ENCODE data around the gene CHML. TPM values are rescaled to one million over a fixed set of nuclear protein-coding genes. Genes with fewer than 3 reads are reported as not detected.

CHML gene
- total and polyA plus RNA-seq, 2 experiments from 2014 or later: 19.9 to 66.8 TPM

DNA sequence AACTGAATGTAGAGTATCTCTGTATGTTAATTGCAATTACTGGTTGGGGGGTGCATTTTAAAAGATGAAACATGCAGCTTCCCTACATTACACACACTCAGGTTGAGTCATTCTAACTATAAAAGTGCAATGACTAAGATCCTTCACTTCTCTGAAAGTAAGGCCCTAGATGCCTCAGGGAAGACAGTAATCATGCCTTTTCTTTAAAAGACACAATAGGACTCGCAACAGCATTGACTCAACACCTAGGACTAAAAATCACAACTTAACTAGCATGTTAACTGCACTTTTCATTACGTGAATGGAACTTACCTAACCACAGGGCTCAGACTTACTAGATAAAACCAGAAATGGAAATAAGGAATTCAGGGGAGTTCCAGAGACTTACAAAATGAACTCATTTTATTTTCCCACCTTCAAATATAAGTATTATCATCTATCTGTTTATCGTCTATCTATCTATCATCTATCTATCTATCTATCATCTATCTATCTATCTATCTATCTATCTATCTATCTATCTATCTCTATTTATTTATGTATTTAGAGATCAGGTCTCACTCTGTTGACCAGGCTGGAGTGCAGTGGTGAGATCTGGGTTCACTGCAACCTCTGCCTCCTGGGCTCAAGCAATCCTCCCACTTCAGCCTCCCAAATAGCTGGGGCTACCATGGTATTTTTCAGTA lies 47.8 kb downstream of the CHML start:
- no peaks in the 10 kb centered on the region for H3F3A ChIP-seq (replicated peaks; ENCODE audit: low read depth)
- H3K36me3 ChIP-seq (ENCODE audit: insufficient read depth): no peaks in the 10 kb centered on the region
- H3K27me3 ChIP-seq (ENCODE audit: insufficient read depth): no peaks in the 10 kb centered on the region
- Mint-ChIP-seq H3K27ac (no peak overlapping the region), H3K27me3 (ENCODE audit: insufficient read depth, low read depth, poor library complexity) (no peaks in the 10 kb centered on the region), H3K36me3 (ENCODE audit: low read depth) (no peaks in the 10 kb centered on the region), H3K4me3 (no peak overlapping the region), H3K9me3 (no peaks in the 10 kb centered on the region), H3K4me1 (peaks cover 5% of the 10 kb centered on the region; the same call in 2 of the 3 replicates)
- H2AFZ ChIP-seq: no peak overlapping the region
- H3K27ac ChIP-seq (ENCODE audit: low read depth): no peak overlapping the region
- H3K4me3 ChIP-seq: no peak overlapping the region
- TF ChIP-seq ETS1 (IDR thresholded peaks at IDR 0.05): no peak
- no peak for TF ChIP-seq ZNF331 (CRISPR knock-in tag; IDR thresholded peaks at IDR 0.05; ENCODE audit: low read depth)
- no peak for TF ChIP-seq ZNF114 (CRISPR knock-in tag; IDR thresholded peaks at IDR 0.05)
- no peak for TF ChIP-seq CTCF (conservative IDR thresholded peaks at IDR 0.05; ENCODE audit: low read depth in 2 of 2)
- TF ChIP-seq STAT1 (IDR thresholded peaks at IDR 0.05; ENCODE audit: unreplicated experiment): no peak
- TF ChIP-seq EZH2phosphoT487 (IDR thresholded peaks at IDR 0.05; ENCODE audit: unreplicated experiment): no peak
- no peak for TF ChIP-seq NANOG (IDR thresholded peaks at IDR 0.05; ENCODE audit: borderline replicate concordance)
- no peaks in the 10 kb centered on the region for H3K4me1 ChIP-seq (ENCODE audit: insufficient read depth)
- no peak overlapping the region for H3K4me2 ChIP-seq
- no peaks in the 10 kb centered on the region for H3K79me2 ChIP-seq (replicated peaks; ENCODE audit: insufficient read depth)
- DNase-seq (ENCODE audit: low spot score) (no peak), ATAC-seq (no peak)
- no peaks in the 10 kb centered on the region for H4K20me1 ChIP-seq (replicated peaks; ENCODE audit: insufficient read depth)
- H3K9me2 ChIP-seq (ENCODE audit: insufficient read depth): no peaks in the 10 kb centered on the region

- Histone ChIP-seq H3K4me2 (no peak overlapping the region), H3K27me3 (ENCODE audit: insufficient read depth) (no peaks in the 10 kb centered on the region), H3K4me1 (ENCODE audit: insufficient read depth) (no peaks in the 10 kb centered on the region), H2AFZ (no peak overlapping the region), H3F3A (replicated peaks; ENCODE audit: low read depth) (no peaks in the 10 kb centered on the region), H4K20me1 (replicated peaks; ENCODE audit: insufficient read depth) (no peaks in the 10 kb centered on the region), H3K36me3 (ENCODE audit: insufficient read depth) (no peaks in the 10 kb centered on the region), H3K79me2 (replicated peaks; ENCODE audit: insufficient read depth) (no peaks in the 10 kb centered on the region), H3K9me2 (ENCODE audit: insufficient read depth) (no peaks in the 10 kb centered on the region), H3K4me3 (no peak overlapping the region), H3K27ac (ENCODE audit: low read depth) (no peak overlapping the region)
- Mint-ChIP-seq H3K27ac (no peak overlapping the region), H3K9me3 (no peaks in the 10 kb centered on the region), H3K27me3 (ENCODE audit: insufficient read depth, low read depth, poor library complexity) (no peaks in the 10 kb centered on the region), H3K36me3 (ENCODE audit: low read depth) (no peaks in the 10 kb centered on the region), H3K4me1 (peaks cover 5% of the 10 kb centered on the region; the same call in 2 of the 3 replicates), H3K4me3 (no peak overlapping the region)
- ATAC-seq: no peak
- DNase-seq (ENCODE audit: low spot score): no peak
- TF ChIP-seq STAT1 (IDR thresholded peaks at IDR 0.05; ENCODE audit: unreplicated experiment) (no peak), ZNF114 (CRISPR knock-in tag; IDR thresholded peaks at IDR 0.05) (no peak), CTCF (conservative IDR thresholded peaks at IDR 0.05; ENCODE audit: low read depth in 2 of 2) (no peak), EZH2 (IDR thresholded peaks at IDR 0.05; ENCODE audit: low read depth, unreplicated experiment) (no peak), NANOG (IDR thresholded peaks at IDR 0.05; ENCODE audit: borderline replicate concordance) (no peak), ZNF331 (CRISPR knock-in tag; IDR thresholded peaks at IDR 0.05; ENCODE audit: low read depth) (no peak)
- TF ChIP-seq, protein P1, sequence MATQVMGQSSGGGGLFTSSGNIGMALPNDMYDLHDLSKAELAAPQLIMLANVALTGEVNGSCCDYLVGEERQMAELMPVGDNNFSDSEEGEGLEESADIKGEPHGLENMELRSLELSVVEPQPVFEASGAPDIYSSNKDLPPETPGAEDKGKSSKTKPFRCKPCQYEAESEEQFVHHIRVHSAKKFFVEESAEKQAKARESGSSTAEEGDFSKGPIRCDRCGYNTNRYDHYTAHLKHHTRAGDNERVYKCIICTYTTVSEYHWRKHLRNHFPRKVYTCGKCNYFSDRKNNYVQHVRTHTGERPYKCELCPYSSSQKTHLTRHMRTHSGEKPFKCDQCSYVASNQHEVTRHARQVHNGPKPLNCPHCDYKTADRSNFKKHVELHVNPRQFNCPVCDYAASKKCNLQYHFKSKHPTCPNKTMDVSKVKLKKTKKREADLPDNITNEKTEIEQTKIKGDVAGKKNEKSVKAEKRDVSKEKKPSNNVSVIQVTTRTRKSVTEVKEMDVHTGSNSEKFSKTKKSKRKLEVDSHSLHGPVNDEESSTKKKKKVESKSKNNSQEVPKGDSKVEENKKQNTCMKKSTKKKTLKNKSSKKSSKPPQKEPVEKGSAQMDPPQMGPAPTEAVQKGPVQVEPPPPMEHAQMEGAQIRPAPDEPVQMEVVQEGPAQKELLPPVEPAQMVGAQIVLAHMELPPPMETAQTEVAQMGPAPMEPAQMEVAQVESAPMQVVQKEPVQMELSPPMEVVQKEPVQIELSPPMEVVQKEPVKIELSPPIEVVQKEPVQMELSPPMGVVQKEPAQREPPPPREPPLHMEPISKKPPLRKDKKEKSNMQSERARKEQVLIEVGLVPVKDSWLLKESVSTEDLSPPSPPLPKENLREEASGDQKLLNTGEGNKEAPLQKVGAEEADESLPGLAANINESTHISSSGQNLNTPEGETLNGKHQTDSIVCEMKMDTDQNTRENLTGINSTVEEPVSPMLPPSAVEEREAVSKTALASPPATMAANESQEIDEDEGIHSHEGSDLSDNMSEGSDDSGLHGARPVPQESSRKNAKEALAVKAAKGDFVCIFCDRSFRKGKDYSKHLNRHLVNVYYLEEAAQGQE (IDR thresholded peaks at IDR 0.05; ENCODE audit: unreplicated experiment): no peak
Measured at GRCh38 chr1:241591736-241592135, 48.4 kb downstream of the CHML start.

Measured in GM23338 (cell line).